ENCODE data around the gene KIAA1143. TPM values are rescaled to one million over a fixed set of nuclear protein-coding genes. Genes with fewer than 3 reads are reported as not detected.
A peak's percentile ranks its signal among the peaks of the same experiment; 100 is the strongest.

The KIAA1143 gene
- total RNA-seq: 32.4 TPM
- long read RNA-seq, full-length matches to known transcripts: 3 of 14 reads
- long read RNA-seq, partial matches to known transcripts: 0 of 14 reads
- long read RNA-seq, other reads (novel, unspliced or antisense): 11 of 14 reads

DNA sequence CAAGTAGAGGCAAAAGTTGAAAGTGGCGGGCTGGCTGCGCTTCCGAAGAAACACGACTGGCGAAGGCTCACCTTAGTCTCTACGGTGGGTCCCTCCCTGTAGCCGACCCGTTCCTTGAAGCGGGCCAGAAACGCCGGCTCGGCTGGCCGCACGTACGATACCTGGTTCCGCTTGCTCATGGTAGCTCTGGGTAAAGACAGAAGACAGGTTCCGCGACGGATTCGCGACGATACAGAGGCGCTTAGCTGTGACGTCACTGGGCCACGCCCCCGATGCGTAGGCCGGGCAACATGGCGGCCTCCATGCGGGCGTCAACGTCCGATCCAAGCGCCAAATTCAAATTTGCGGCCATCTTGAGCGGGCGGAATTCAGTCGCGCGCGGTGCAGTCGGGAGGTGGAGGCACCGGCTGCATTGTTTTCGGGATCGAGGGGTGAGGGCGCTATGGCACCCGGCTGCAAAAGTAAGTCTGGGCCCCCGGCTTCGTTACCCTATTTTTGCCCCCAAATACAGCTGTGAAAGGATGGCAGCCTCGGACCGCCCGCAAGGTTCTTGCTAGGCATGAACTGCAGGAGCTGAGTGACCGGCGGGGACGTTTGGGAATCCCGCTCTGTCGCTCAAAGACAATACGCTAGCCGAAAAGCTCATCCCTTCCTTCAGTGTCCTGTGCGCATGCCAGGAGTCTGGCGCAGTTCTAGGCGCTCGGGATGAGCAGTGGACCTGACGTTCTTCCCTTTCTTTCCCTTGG, at the start of gene KIAA1143, which contains the start of gene KIF15:
Gene KIAA1143, minus strand, starts transcription at position 196 of the 746 bp plus-strand sequence. Its CDS starts 17 bp downstream, at position 179.
Gene KIF15, plus strand, starts transcription at position 371 of the 746 bp plus-strand sequence. Its CDS starts 72 bp downstream, at position 443.
- Histone ChIP-seq H3K27ac (replicated peaks) (peak within 1 kb of the TSS; percentile 85), H3K36me3 (peaks cover 23% of the 10 kb centered on the region), H3K27me3 (ENCODE audit: low read depth) (no peaks in the 10 kb centered on the region), H3K9me3 (replicated peaks) (peaks cover 12% of the 10 kb centered on the region), H3K4me3 (peak within 1 kb of the TSS; percentile 95), H3K4me1 (peaks cover 19% of the 10 kb centered on the region)
- intact Hi-C loops (cut with micrococcal nuclease): no loop called here
- TF ChIP-seq, protein P1, sequence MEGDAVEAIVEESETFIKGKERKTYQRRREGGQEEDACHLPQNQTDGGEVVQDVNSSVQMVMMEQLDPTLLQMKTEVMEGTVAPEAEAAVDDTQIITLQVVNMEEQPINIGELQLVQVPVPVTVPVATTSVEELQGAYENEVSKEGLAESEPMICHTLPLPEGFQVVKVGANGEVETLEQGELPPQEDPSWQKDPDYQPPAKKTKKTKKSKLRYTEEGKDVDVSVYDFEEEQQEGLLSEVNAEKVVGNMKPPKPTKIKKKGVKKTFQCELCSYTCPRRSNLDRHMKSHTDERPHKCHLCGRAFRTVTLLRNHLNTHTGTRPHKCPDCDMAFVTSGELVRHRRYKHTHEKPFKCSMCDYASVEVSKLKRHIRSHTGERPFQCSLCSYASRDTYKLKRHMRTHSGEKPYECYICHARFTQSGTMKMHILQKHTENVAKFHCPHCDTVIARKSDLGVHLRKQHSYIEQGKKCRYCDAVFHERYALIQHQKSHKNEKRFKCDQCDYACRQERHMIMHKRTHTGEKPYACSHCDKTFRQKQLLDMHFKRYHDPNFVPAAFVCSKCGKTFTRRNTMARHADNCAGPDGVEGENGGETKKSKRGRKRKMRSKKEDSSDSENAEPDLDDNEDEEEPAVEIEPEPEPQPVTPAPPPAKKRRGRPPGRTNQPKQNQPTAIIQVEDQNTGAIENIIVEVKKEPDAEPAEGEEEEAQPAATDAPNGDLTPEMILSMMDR (IDR thresholded peaks at IDR 0.05; ENCODE audit: borderline replicate concordance): no peak
- DNase-seq: peak; percentile 97

DNA sequence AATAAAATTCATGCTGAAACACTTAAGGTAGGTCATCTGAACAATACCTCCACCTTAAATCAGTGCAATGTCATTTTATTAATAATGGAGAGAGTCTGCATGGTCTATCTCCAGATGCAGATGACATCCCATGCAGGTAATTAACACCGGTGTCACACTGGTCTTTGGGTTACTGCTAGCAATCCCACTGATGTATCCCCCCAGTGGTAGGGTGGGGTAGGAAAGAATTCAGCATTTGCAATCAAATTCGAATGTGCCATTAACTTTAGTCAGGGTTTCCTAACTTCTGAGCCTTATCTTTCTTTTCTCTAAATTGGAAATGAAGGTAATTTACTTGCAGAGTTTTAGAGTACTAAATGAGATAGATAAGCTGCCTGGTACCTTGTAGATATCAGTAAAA, 44.5 kb upstream of the KIAA1143 start:
- Histone ChIP-seq H3K4me3 (no peak overlapping the region), H3K36me3 (no peaks in the 10 kb centered on the region), H3K27me3 (ENCODE audit: low read depth) (no peaks in the 10 kb centered on the region), H3K9me3 (replicated peaks) (no peaks in the 10 kb centered on the region), H3K27ac (replicated peaks) (no peak overlapping the region), H3K4me1 (no peaks in the 10 kb centered on the region)
- TF ChIP-seq, protein P1 (IDR thresholded peaks at IDR 0.05; ENCODE audit: borderline replicate concordance): no peak
- intact Hi-C loops (cut with micrococcal nuclease): no loop called here
- DNase-seq: no peak

DNA sequence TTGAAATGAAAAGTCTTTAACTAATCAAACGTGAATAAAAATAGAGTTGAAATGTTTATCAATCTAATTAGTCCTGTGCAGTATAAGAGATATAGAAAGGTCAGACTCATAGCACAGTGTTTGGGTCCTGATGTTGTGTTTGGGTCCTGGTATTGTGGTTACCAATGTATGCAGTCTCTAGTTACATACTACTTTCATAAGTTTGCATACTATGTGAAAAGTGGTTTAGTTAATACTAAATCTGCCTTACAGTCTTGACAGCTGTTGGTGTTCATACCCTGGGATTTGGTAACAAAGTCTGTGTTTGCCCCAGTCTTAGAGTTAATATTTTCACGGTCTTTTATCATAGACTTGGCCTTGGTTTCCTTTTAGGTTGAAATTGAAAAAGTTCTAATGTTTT, 41.9 kb upstream of the KIAA1143 start:
- H3K4me3 ChIP-seq: no peak overlapping the region
- TF ChIP-seq, protein P1 (IDR thresholded peaks at IDR 0.05; ENCODE audit: borderline replicate concordance): no peak
- no peak overlapping the region for H3K27ac ChIP-seq (replicated peaks)
- no peaks in the 10 kb centered on the region for H3K4me1 ChIP-seq
- H3K9me3 ChIP-seq (replicated peaks): no peaks in the 10 kb centered on the region
- intact Hi-C loops (cut with micrococcal nuclease): no loop called here
- H3K27me3 ChIP-seq (ENCODE audit: low read depth): no peaks in the 10 kb centered on the region
- no peak for DNase-seq
- no peaks in the 10 kb centered on the region for H3K36me3 ChIP-seq

DNA sequence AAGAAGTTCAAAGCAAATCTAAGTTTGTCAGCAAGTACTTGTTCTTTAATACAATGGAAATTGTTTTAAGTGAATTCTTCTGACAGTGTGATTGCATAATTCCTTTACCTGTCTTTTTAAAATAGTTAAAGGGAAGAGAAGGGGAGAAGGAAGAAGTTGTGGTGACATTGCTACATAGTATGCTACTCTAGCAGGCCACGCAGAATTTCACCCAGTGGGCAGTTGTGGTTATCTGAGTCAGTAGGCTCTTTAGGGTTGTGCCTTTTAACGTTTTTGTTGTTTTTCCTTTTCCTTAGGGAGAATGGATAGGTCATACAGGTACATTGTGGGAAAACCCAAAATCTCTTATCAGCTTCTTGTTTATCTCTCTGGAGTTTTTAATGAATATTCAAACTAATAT, 40.6 kb upstream of the KIAA1143 start:
- TF ChIP-seq, protein P1 (IDR thresholded peaks at IDR 0.05; ENCODE audit: borderline replicate concordance): no peak
- Histone ChIP-seq H3K4me3 (no peak overlapping the region), H3K9me3 (replicated peaks) (no peaks in the 10 kb centered on the region), H3K4me1 (no peaks in the 10 kb centered on the region), H3K27ac (replicated peaks) (no peak overlapping the region), H3K36me3 (no peaks in the 10 kb centered on the region), H3K27me3 (ENCODE audit: low read depth) (no peaks in the 10 kb centered on the region)
- intact Hi-C loops (cut with micrococcal nuclease): no loop called here
- DNase-seq: no peak

DNA sequence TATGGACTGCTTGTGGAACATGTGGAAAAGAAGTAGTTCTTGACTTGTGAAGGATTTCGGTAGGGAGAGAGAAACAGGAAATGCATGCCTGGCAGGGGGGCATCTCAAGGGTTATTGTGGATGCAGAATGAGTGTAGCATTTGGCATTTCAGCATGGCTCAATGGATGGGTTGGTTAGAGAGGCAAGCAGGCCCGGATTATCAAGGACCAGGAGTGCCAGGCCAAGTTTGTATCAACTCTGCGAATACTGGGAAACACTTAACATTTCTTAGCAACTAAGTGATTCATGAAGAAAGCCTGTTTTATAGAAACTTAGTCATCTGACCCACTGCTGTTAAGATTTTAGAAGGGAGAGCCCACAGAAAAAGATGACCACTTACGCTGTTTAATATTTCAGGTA, 33.8 kb upstream of the KIAA1143 start:
- H3K4me3 ChIP-seq: no peak overlapping the region
- no peaks in the 10 kb centered on the region for H3K4me1 ChIP-seq
- no peaks in the 10 kb centered on the region for H3K36me3 ChIP-seq
- H3K9me3 ChIP-seq (replicated peaks): no peaks in the 10 kb centered on the region
- DNase-seq: no peak
- intact Hi-C loops (cut with micrococcal nuclease): no loop called here
- no peaks in the 10 kb centered on the region for H3K27me3 ChIP-seq (ENCODE audit: low read depth)
- TF ChIP-seq, protein P1 (IDR thresholded peaks at IDR 0.05; ENCODE audit: borderline replicate concordance): no peak
- no peak overlapping the region for H3K27ac ChIP-seq (replicated peaks)
